ENCODE results near the gene CHMP3.

The CHMP3 gene

GRCh38 chr2:86468162-86469033 lies 94.8 kb downstream of the CHMP3 start:
- no peak overlapping the region for H3K4me3 ChIP-seq (ENCODE audit: low read depth, low read length)
- no peak for TF ChIP-seq CTCF (IDR thresholded peaks at IDR 0.05; ENCODE audit: insufficient read depth, low read length, missing control alignments)
- ChIA-PET POLR2A (no interaction called here), CTCF (interaction anchor here (0.6 to 1.7 kb wide), 3 partner anchors 12 to 33 kb away, joined by 3 to 6 read pairs (median 3); no protein-coding TSS in a partner anchor)
- no peak for DNase-seq (ENCODE audit: low read depth, low spot score)

- TF ChIP-seq CTCF (IDR thresholded peaks at IDR 0.05; ENCODE audit: insufficient read depth, low read length, missing control alignments) = no peak
- CTCF ChIA-PET = interaction anchor here (1.8 kb wide), 1 partner anchor 245 kb away, joined by 5 read pairs; no protein-coding TSS in a partner anchor
- POLR2A ChIA-PET = interaction anchor here (0.7 kb wide), 1 partner anchor 35 kb away, joined by 3 read pairs; no protein-coding TSS in a partner anchor
- no peak for DNase-seq (ENCODE audit: low read depth, low spot score)
- no peak overlapping the region for H3K4me3 ChIP-seq (ENCODE audit: low read depth, low read length)
Observed at GRCh38 chr2:86466306-86466705, 96.9 kb downstream of the CHMP3 start.

- no peak overlapping the region for H3K4me3 ChIP-seq (ENCODE audit: low read depth, low read length)
- CTCF ChIA-PET = interaction anchor here (1.8 kb wide), 1 partner anchor 244 kb away, joined by 5 read pairs; no protein-coding TSS in a partner anchor
- TF ChIP-seq CTCF (IDR thresholded peaks at IDR 0.05; ENCODE audit: insufficient read depth, low read length, missing control alignments) = no peak
- POLR2A ChIA-PET = no interaction called here
- DNase-seq (ENCODE audit: low read depth, low spot score) = no peak
Observed at GRCh38 chr2:86464652-86465051, 98.6 kb downstream of the CHMP3 start.

- POLR2A ChIA-PET = no interaction called here
- CTCF ChIA-PET = no interaction called here
- DNase-seq (ENCODE audit: low read depth, low spot score) = no peak
- no peak for TF ChIP-seq CTCF (IDR thresholded peaks at IDR 0.05; ENCODE audit: insufficient read depth, low read length, missing control alignments)
- H3K4me3 ChIP-seq (ENCODE audit: low read depth, low read length) = no peak overlapping the region
Observed at GRCh38 chr2:86461042-86461743, 102.0 kb downstream of the CHMP3 start.

- DNase-seq (ENCODE audit: low read depth, low spot score) = no peak
- ChIA-PET CTCF (interaction anchor here (2.1 to 2.2 kb wide), 2 partner anchors 13 to 234 kb away, joined by 6 to 8 read pairs; no protein-coding TSS in a partner anchor), POLR2A (no interaction called here)
- no peak overlapping the region for H3K4me3 ChIP-seq (ENCODE audit: low read depth, low read length)
- no peak for TF ChIP-seq CTCF (IDR thresholded peaks at IDR 0.05; ENCODE audit: insufficient read depth, low read length, missing control alignments)
Observed at GRCh38 chr2:86455181-86455580, 108.1 kb downstream of the CHMP3 start.

- no peak overlapping the region for H3K4me3 ChIP-seq (ENCODE audit: low read depth, low read length)
- TF ChIP-seq CTCF (IDR thresholded peaks at IDR 0.05; ENCODE audit: insufficient read depth, low read length, missing control alignments) = no peak
- ChIA-PET POLR2A (interaction anchor here (1.0 kb wide), 1 partner anchor 11 kb away, joined by 3 read pairs; no protein-coding TSS in a partner anchor), CTCF (interaction anchor here (2.2 kb wide), 1 partner anchor 14 kb away, joined by 6 read pairs; no protein-coding TSS in a partner anchor)
- no peak for DNase-seq (ENCODE audit: low read depth, low spot score)
Observed at GRCh38 chr2:86454238-86454637, 109.0 kb downstream of the CHMP3 start.

Data from AG04449 (cell line).